HG03095 (cell line): ENCODE measurements around the gene MVK.

Experiments used
- ATAC-seq: cut with Tn5 transposase; IDR thresholded peaks from one replicate; pipeline ENCODE4 v1.9.1; 2021; ENCODE audit warnings: moderate library complexity; ENCODE audit not compliant: unreplicated experiment

The MVK gene

GRCh38 chr12:109626378-109627115 is 53.0 kb downstream of the MVK start:
- ATAC-seq, result no peak

DNA sequence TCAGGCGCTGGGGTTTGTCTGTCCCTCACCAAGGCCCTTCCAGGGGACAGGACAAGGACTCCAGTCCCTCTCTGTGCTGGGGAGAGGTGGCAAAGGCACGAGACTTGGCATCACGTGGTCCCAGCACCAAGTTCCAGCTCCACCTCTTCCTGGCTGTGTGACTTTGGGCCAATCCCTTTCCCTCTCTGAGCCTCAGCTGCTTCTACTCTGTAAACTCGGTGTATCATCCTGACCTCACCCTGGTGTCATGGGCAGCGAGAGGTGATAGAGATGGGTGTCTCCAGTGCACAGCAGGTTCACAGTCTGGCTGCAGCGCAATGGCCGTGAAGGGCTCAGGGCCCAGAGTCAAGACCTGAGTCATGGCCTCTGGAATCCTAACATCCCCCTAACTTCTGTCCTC is 54.0 kb downstream of the MVK start:
- ATAC-seq, result no peak

GRCh38 chr12:109630107-109630506 is 56.5 kb downstream of the MVK start:
- no peak for ATAC-seq

DNA sequence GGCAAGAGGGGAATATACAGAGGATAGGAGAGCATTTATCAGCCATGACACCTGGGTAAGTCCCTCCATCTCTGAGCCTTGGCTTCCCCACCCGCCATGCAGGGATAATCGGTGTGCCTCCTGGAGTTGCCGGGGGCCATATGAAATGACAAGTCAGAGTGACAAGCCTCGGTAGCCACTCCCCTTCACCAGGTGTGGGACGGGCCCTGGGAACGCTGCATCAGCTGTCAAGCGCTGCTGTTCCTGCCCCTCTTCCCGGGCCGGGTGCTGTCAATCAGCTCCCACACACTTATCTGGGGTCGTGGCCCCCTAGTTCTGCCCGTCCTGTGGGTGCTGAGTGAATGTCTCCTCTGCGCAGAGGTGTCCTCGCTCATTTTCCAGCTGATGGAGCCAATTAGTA is 57.2 kb downstream of the MVK start:
- ATAC-seq, result no peak

DNA sequence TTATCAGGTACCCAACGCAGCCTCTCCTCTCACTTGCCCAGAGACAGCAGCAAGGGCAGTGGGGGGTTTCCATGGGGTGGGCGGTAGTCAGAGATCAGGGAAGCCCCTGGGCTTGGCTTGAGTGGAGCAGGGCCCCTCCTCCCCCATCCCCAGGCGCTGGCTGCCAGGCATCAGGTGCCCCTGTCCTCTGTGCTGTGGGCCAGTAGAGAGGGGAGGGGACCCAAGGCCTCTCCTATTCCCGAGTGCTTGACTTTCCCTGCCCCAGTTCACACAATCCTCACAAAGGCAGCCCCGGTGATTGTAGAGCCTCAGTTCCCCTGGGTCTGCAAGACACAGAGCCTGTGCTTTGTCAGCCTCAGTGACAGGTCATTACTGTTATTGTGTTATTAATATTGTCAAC is 57.7 kb downstream of the MVK start:
- no peak for ATAC-seq

DNA sequence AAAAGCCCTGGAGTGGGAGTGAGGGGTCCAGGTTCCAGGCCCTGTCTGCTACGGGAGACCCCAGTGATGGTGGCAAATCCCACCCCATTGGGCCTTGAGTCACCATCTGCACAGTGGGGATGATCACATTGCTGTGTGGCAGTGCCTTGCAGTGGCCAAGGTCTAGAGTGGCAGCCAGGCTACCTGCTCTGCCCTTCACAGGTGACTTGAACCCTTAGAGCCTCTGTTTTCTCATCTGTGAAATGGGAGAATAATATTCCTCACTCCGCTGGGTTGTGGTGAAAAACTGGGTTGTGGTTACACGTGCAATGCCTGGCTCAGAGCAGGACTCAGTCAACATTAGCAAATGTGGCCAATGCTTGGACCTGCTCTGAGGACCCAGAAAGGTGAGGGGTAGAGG is 58.2 kb downstream of the MVK start:
- no peak for ATAC-seq

DNA sequence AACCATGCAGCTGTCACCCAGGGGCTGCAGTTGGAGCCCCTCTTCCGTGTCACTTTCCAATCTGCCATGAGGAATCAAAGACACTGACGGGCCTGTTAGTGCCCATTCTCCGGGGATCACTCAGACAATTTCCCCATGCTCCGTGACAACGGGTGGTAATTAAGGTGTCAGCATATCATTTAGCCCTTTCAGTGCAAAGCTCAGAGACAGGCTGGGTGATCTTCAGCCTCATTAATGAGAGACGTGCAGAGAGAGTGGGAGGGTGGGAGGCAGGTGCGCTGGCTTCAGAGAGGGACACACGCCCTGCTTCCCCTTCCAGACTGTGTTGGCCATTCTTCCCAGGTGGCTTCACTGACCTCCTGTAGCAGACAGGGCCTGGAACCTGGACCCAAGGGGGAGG is 58.7 kb downstream of the MVK start:
- no peak for ATAC-seq

- ATAC-seq, result no peak
These were observed 62.1 kb downstream of the MVK start for GRCh38 chr12:109635717-109636116.

DNA sequence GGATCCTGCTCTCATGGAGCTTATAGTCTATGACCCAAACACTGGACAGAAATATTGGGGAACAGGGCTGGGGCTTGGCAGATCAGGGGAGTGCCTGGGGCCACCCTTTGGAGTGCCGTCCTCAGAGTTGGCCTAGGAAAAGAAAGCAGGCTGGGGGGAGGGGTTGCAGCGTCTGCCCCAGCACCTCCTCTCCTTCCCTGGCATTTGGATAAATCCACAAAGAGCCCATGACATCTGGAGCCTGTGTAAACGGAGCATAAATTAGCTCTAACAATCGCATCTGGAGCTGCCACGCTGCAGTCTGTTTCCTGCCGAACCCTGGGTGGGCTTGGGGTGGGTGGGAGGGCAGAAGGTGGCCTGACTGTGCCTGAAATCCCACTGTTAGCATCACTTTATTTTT is 63.8 kb downstream of the MVK start:
- ATAC-seq, result no peak

DNA sequence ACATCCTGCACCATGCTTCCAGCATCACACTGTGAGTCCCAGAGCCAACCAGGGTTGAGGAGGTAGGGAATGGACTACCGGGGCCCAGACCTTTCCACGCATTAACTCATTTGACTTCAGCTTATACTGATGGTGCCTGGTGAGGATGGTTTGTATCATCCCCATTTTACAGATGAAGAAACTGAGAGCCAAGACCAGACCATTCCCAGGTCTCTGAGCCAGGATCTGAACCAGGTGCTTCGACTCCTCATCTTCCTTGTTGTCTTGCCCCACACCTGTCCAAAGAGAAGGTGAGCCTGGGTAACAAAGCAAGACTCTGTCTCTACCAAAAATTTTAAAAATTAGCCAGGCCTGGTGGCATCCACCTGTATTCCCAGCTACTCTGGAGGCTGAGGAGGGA is 64.4 kb downstream of the MVK start:
- no peak for ATAC-seq

DNA sequence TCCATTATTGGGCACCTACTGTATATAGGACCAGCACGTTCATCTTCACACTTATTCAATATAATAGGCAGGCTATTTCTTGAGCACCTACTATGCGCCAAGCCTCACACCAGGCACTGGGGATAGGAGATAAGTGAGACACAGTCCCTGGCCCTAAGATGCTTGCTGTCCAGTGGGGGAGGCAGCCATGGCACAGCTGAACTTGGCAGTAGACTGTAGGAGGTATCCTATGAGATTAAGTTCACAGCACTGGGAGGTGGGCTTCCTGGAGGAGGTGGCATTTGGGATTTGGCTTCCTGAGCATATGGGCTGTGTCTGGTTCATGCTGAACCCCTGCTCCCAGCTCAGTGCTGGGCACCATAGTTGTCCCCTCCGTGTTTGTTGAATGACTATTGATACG is 65.1 kb downstream of the MVK start:
- no peak for ATAC-seq

DNA sequence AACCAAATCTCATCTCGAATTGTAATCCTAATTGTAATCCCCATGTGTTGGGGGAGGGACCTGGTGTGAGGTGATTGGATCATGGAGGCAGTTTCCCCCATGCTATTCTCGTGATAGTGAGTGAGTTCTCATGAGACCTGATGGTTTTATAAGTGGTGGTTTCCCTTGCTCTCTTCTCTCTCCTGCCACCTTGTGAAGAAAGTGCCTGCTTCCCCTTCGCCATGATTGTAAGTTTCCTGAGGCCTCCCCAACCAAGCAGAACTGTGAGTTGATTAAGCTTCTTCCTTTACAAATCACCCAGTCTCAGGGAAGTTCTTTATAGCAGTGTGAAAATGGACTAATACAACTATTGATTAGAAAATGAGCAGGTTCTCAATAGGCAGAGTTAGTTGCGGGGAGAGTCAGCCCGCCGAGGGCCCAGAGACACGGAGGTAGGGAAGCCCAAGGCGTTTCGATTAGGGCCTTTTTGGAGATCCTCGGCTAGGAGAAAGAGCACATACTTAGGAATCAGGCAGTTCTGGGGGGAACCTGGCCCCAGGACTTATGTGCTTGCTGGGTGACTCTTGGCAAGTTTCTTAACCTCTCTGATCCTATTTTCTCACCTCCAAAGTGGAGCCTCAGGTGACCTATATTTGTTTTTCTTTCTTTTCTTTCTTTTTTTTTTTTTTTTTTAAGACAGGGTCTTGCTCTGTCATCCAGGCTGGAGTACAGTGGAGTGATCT is 65.7 kb downstream of the MVK start:
- no peak for ATAC-seq

DNA sequence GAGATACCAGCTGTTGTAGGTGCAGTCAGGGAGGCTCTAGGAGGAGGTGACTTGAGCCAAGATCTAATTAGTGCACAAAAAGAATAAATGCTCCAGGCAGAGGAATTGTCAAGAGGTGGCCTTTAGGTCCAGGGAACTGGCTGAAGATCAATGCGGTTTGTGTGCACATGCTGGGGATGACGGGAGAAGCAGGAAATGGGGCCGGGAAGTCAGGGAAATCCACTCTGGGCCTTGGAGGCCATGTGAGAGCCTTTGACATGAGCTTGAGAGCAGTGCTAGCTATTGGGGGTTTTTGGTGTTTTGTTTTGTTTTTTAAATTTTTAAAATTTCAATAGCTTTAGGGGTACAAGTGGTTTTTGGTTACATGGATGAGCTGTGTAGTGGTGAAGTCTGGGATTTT is 67.4 kb downstream of the MVK start:
- no peak for ATAC-seq

DNA sequence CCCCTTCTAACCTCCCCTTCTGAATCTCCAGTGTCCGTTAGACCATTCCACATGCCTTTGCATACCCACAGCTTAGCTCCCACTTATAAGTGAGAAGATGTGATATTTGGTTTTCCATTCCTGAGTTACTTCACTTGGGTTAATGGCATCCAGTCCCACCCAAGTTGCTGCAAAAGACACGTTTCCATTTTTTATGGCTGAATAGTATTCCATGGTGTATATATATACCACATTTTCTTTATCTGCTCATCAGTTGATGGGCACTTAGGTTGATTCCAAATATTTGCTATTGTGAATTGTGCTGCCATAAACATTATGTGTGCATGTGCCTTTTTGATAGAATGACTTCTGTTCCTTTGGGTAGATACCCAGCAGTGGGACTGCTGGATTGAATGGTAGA is 67.8 kb downstream of the MVK start:
- no peak for ATAC-seq

DNA sequence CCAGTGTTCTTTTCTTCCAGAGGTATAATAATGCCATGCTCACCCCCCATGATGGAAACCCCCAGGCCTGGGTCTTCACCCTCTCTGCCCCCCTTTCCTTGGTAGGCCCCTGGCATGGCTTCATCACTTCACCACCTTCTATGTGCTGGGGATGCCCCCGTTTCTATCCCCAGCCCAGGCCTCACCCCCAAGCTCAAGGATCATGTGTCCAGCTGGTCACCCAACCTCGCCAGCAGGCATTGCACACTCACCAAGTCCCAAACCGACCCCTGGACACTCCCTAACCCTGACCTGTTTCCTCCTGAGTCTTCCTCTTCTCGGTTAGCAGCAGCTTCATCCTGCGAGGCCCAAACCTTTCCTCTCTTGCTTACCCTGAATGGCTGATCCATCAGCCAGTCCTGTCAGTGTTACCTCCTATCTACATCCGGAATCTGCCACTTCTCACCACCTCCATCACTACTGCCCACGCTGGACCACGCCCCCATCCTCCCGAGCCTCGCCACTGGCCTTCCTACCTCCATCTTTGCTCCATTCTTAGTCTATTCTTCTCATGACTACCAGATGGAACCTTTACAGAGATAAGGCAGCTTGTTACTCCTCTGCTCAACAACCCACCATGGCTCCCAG is 69.0 kb downstream of the MVK start:
- ATAC-seq, result no peak

- no peak for ATAC-seq
These were observed 71.6 kb downstream of the MVK start for GRCh38 chr12:109645194-109645593.

GRCh38 chr12:109645708-109646107 is 72.1 kb downstream of the MVK start:
- no peak for ATAC-seq
